WTC11 (cell line): ENCODE data around the gene FAM240A.

ENCODE experiments used
- NR3C1 ChIP-seq: sonication (generic); formaldehyde crosslinking; conservative IDR thresholded peaks from 2 replicates; pipeline ENCODE4 v1.8.1; 2023; ENCODE audit warnings: low read depth, mild to moderate bottlenecking, missing genetic modification reagents
- TF ChIP-seq, protein P1 (sequence below): sonication (generic); formaldehyde crosslinking; IDR thresholded peaks from 2 replicates; pipeline ENCODE4 v1.8.0; 2022; ENCODE audit warnings: mild to moderate bottlenecking, missing genetic modification reagents
- TF ChIP-seq, protein P2 (sequence below): fragments of 200-600 bp; IDR thresholded peaks from 2 replicates; pipeline ENCODE4 v1.8.0; 2022; ENCODE audit warnings: antibody characterized with exemption

DNA sequence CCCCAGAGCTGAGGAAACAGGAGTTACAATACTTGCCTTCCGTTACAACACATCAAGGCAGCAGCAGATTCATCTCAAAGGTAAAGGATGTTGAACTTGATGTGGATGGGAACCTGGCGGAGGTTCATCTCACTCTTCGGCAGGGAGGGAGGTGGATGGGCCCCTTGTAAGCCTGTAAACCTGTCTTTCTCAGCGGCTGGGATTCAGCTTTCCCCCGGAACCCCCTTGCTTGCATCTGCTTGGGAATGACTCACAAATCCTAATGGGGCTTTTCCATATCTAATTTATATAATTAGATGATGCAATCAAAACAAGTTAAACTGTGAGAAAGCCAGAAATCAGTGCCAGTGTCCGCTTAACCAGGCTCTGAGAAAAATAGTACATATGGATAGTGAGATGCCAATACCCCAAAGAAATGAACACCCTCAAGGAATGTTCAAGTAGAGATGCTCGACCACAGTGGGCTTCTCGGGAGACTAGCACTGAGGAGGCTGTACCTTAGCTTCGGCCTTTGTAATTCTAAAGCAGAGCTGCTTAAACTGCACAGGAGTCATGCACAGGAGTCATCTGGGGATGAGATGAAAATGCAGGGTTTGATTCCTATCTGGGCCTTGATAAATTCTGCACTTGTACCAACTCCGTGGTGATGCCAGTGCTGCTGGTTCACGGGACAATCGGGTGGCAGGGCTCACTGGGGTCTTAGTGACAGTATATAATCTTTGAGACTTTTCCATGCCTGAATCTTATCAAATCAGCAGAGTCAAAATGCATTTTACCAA is 2.2 kb upstream of the FAM240A start:
- TF ChIP-seq, protein P1, sequence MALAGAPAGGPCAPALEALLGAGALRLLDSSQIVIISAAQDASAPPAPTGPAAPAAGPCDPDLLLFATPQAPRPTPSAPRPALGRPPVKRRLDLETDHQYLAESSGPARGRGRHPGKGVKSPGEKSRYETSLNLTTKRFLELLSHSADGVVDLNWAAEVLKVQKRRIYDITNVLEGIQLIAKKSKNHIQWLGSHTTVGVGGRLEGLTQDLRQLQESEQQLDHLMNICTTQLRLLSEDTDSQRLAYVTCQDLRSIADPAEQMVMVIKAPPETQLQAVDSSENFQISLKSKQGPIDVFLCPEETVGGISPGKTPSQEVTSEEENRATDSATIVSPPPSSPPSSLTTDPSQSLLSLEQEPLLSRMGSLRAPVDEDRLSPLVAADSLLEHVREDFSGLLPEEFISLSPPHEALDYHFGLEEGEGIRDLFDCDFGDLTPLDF (CRISPR knock-in tag), result no peak
- TF ChIP-seq, protein P2, sequence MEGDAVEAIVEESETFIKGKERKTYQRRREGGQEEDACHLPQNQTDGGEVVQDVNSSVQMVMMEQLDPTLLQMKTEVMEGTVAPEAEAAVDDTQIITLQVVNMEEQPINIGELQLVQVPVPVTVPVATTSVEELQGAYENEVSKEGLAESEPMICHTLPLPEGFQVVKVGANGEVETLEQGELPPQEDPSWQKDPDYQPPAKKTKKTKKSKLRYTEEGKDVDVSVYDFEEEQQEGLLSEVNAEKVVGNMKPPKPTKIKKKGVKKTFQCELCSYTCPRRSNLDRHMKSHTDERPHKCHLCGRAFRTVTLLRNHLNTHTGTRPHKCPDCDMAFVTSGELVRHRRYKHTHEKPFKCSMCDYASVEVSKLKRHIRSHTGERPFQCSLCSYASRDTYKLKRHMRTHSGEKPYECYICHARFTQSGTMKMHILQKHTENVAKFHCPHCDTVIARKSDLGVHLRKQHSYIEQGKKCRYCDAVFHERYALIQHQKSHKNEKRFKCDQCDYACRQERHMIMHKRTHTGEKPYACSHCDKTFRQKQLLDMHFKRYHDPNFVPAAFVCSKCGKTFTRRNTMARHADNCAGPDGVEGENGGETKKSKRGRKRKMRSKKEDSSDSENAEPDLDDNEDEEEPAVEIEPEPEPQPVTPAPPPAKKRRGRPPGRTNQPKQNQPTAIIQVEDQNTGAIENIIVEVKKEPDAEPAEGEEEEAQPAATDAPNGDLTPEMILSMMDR, result no peak
- TF ChIP-seq NR3C1 (CRISPR knock-in tag), result no peak
